Fibroblast of lung (primary cell): ENCODE data around the gene ACE.

Experiments
- CTCF ChIP-seq, 2 donors: IDR thresholded peaks in 1 of 2; conservative IDR thresholded peaks in 1 of 2; 1 replicate in 1 of 2; 2 replicates in 1 of 2; pipeline ENCODE4 v1.5.1; 2011 to 2012; ENCODE audit warnings: low read length in 2 of 2, control low read depth in 1 of 2, inconsistent platforms in 1 of 2, low read depth in 1 of 2, mild to moderate bottlenecking in 1 of 2
- EZH2 ChIP-seq: IDR thresholded peaks from 2 replicates; pipeline ENCODE4 v1.5.1; 2012; ENCODE audit warnings: low read length, control low read depth, mild to moderate bottlenecking; ENCODE audit errors: missing control alignments

- TF ChIP-seq EZH2 (no peak), CTCF (conservative IDR thresholded peaks at IDR 0.05 in 1 of 2, IDR thresholded peaks at IDR 0.05 in 1 of 2; ENCODE audit: low read depth in 1 of 2, low read length in 2 of 2) (no peak)
Measured at GRCh38 chr17:63496177-63496576, 19.3 kb downstream of the ACE start.
